Left lung (tissue), 10 donors: ENCODE results near the gene TMEM51. TPM values are rescaled to one million over a fixed set of nuclear protein-coding genes. Genes with fewer than 3 reads are reported as not detected.

Source experiments
- ATAC-seq: fragments of 200-7000 bp; cut with Tn5 transposase; one replicate; pipeline ENCODE4 v1.9.1; 2020; ENCODE audit warnings: moderate library complexity
- DNase-seq, 4 donors: peaks; one replicate each; pipeline ENCODE4 v3.0.0-alpha.2; 2013 to 2020
- H3K27ac ChIP-seq, 2 donors: fragments of 200-600 bp; sonication (generic) in 1 of 2; one replicate each; pipeline versions ENCODE4 v1.5.0 to v1.8.0; 2020 to 2021
- H3K27me3 ChIP-seq, 2 donors: fragments of 200-600 bp; sonication (generic) in 1 of 2; one replicate each; pipeline versions ENCODE4 v1.5.0 to v1.8.0; 2020 to 2021
- H3K36me3 ChIP-seq, 2 donors: fragments of 200-600 bp; sonication (generic) in 1 of 2; one replicate each; pipeline versions ENCODE4 v1.5.0 to v1.8.0; 2020 to 2021
- H3K4me1 ChIP-seq, 2 donors: fragments of 200-600 bp; one replicate each; pipeline ENCODE4 v1.8.0; 2021
- H3K4me3 ChIP-seq, 2 donors: fragments of 200-600 bp; sonication (generic) in 1 of 2; one replicate each; pipeline versions ENCODE4 v1.5.0 to v1.8.0; 2020 to 2021; ENCODE audit warnings: mild to moderate bottlenecking in 1 of 2
- H3K9me3 ChIP-seq, 2 donors: fragments of 200-600 bp; sonication (generic) in 1 of 2; one replicate each; pipeline versions ENCODE4 v1.5.0 to v1.8.0; 2020 to 2021
- intact Hi-C, 2 donors: fragments of 100-400 bp; cut with DNase I; formaldehyde crosslinking; loops; one replicate each; pipeline versions ENCODE4 v1.11.2 to v1.14.2; 2022
- polyA plus RNA-seq, 6 donors: library from polyadenylated mRNA; unstranded; fragments of 120-200 nt; gene quantifications; one replicate each; pipeline ENCODE4 v1.2.1, GENCODE V29; 2013; ENCODE audit not compliant: insufficient read length in 6 of 6
- total RNA-seq, 2 donors: library from RNA; stranded (reverse); fragmentation: NEBNext Ultra II Directional; extraction: Animal tissue kit (Norgen Biotek cat#: 25700); gene quantifications; one replicate each; pipeline ENCODE4 v1.2.1, GENCODE V29; 2021
- TF ChIP-seq, protein P1 (sequence below), 2 donors: fragments of 200-600 bp; sonication (generic) in 1 of 2; IDR thresholded peaks; one replicate each; pipeline versions ENCODE4 v1.5.0 to v1.8.0; 2021; ENCODE audit warnings: antibody characterized with exemption in 2 of 2
- donor health status: DM: no; HTN: yes; CAD: no.
- donor health status: DM: no; HTN: no; CAD: no.

TMEM51 gene
- total and polyA plus RNA-seq, 8 donors: 10.6 to 17.9 (median 15.7) TPM

GRCh38 chr1:15196069-15196468 lies 42.5 kb downstream of the TMEM51 start:
- intact Hi-C loops: no loop called here
- H3K4me3 ChIP-seq: no peak overlapping the region
- H3K9me3 ChIP-seq: no peaks in the 10 kb centered on the region
- DNase-seq: no peak
- H3K36me3 ChIP-seq: no peaks in the 10 kb centered on the region
- ATAC-seq: no peak
- H3K27ac ChIP-seq: no peak overlapping the region
- peaks cover 8 to 16% of the 10 kb centered on the region in 2 donors for H3K4me1 ChIP-seq
- H3K27me3 ChIP-seq: no peaks in the 10 kb centered on the region
- TF ChIP-seq, protein P1, sequence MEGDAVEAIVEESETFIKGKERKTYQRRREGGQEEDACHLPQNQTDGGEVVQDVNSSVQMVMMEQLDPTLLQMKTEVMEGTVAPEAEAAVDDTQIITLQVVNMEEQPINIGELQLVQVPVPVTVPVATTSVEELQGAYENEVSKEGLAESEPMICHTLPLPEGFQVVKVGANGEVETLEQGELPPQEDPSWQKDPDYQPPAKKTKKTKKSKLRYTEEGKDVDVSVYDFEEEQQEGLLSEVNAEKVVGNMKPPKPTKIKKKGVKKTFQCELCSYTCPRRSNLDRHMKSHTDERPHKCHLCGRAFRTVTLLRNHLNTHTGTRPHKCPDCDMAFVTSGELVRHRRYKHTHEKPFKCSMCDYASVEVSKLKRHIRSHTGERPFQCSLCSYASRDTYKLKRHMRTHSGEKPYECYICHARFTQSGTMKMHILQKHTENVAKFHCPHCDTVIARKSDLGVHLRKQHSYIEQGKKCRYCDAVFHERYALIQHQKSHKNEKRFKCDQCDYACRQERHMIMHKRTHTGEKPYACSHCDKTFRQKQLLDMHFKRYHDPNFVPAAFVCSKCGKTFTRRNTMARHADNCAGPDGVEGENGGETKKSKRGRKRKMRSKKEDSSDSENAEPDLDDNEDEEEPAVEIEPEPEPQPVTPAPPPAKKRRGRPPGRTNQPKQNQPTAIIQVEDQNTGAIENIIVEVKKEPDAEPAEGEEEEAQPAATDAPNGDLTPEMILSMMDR (IDR thresholded peaks at IDR 0.05): no peak

- Histone ChIP-seq H3K27ac (no peak overlapping the region), H3K36me3 (no peaks in the 10 kb centered on the region), H3K9me3 (no peaks in the 10 kb centered on the region), H3K4me3 (no peak overlapping the region), H3K4me1 (peaks cover 9 to 20% of the 10 kb centered on the region in 2 donors), H3K27me3 (no peaks in the 10 kb centered on the region)
- peak in 3 of 4 donors; percentile 56 to 78 (median 71) for DNase-seq
- ATAC-seq: peak; percentile 90
- intact Hi-C loops: no loop called here
- TF ChIP-seq, protein P1 (IDR thresholded peaks at IDR 0.05): no peak
Observed at GRCh38 chr1:15196807-15197530, 43.4 kb downstream of the TMEM51 start.

- Histone ChIP-seq H3K4me1 (peaks cover 9 to 27% of the 10 kb centered on the region in 2 donors), H3K4me3 (no peak overlapping the region), H3K9me3 (no peaks in the 10 kb centered on the region), H3K36me3 (no peaks in the 10 kb centered on the region), H3K27ac (no peak overlapping the region), H3K27me3 (no peaks in the 10 kb centered on the region)
- DNase-seq: no peak
- TF ChIP-seq, protein P1 (IDR thresholded peaks at IDR 0.05): no peak
- intact Hi-C loops: no loop called here
- ATAC-seq: no peak
Observed at GRCh38 chr1:15197591-15198447, 44.3 kb downstream of the TMEM51 start.

- Histone ChIP-seq H3K4me1 (peaks cover 9 to 27% of the 10 kb centered on the region in 2 donors), H3K27me3 (no peaks in the 10 kb centered on the region), H3K36me3 (no peaks in the 10 kb centered on the region), H3K9me3 (no peaks in the 10 kb centered on the region), H3K4me3 (no peak overlapping the region), H3K27ac (no peak overlapping the region)
- no peak for DNase-seq
- ATAC-seq: no peak
- intact Hi-C loops: no loop called here
- TF ChIP-seq, protein P1 (IDR thresholded peaks at IDR 0.05): no peak
Observed at GRCh38 chr1:15198684-15199083, 45.1 kb downstream of the TMEM51 start.

DNA sequence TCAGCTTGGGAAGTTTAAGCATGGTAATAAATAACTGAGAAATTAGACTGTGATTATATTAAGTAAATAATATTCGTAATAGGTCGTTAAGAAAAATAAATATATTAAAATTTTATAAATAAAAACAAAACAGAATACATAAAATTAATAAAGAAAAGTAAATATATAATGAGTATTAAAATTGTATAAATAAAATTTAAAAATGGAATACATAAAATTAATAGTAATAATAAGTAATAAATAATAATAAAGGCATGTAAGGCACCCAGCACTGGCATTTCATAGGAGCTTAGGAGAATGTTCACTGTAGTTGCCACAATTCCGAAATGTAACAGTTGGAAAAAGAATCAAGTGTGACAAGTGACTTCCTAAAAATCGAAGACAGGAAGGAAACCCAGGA lies 47.7 kb downstream of the TMEM51 start:
- Histone ChIP-seq H3K9me3 (no peaks in the 10 kb centered on the region), H3K4me3 (no peak overlapping the region), H3K27me3 (no peaks in the 10 kb centered on the region), H3K4me1 (peaks cover 9 to 27% of the 10 kb centered on the region in 2 donors), H3K36me3 (no peaks in the 10 kb centered on the region), H3K27ac (peak overlapping the region; percentile 1 to 69)
- no peak for ATAC-seq
- no peak for DNase-seq
- TF ChIP-seq, protein P1 (IDR thresholded peaks at IDR 0.05): no peak
- intact Hi-C loops: no loop called here
